WTC11 (cell line): ENCODE data around the gene ASB2. TPM values are rescaled to one million over a fixed set of nuclear protein-coding genes. Genes with fewer than 3 reads are reported as not detected.

Experiments
- ATAC-seq: fragments of 200-7000 bp; cut with Tn5 transposase; 2 replicates; pipeline ENCODE4 v1.10.0; 2021; ENCODE audit warnings: mild to moderate bottlenecking, moderate library complexity
- CTCF ChIA-PET: fragments of 300-600 bp; sonication (Branson Sonifier 250); formaldehyde crosslinking; loops from one replicate; lab custom pipeline; 2021; ENCODE audit warnings: antibody characterized with exemption; lab: Charles Lee
- POLR2A ChIA-PET: fragments of 350-600 bp; sonication (Branson Sonifier 250); formaldehyde crosslinking; loops from one replicate; lab custom pipeline; 2021; ENCODE audit warnings: antibody characterized with exemption; lab: Charles Lee
- DNase-seq: peaks from one replicate; pipeline ENCODE4 v3.0.0; 2021; ENCODE audit warnings: low spot score
- H3K27ac Mint-ChIP-seq: 2 replicates; pipeline ENCODE4 v1.8.0; 2021; ENCODE audit warnings: mixed read lengths
- H3K27me3 Mint-ChIP-seq: 2 replicates; pipeline ENCODE4 v1.8.0; 2021; ENCODE audit warnings: low read depth, mild to moderate bottlenecking, moderate library complexity, mixed read lengths
- H3K36me3 Mint-ChIP-seq: 2 replicates; pipeline ENCODE4 v1.8.0; 2021; ENCODE audit warnings: mixed read lengths
- H3K4me1 Mint-ChIP-seq: 2 replicates; pipeline ENCODE4 v1.8.0; 2022; ENCODE audit warnings: mixed read lengths
- H3K4me3 Mint-ChIP-seq: 2 replicates; pipeline ENCODE4 v1.8.0; 2021; ENCODE audit warnings: mild to moderate bottlenecking, moderate library complexity, mixed read lengths
- H3K9me3 Mint-ChIP-seq: 2 replicates; pipeline ENCODE4 v1.8.0; 2021; ENCODE audit warnings: mixed read lengths
- CTCF ChIP-seq: fragments of 200-600 bp; IDR thresholded peaks from 2 replicates; pipeline ENCODE4 v1.8.0; 2022; ENCODE audit warnings: antibody characterized with exemption
- ERG ChIP-seq: fragments of 250-450 bp; sonication (Bioruptor Pico); IDR thresholded peaks from 2 replicates; pipeline ENCODE4 v1.8.0; 2021; ENCODE audit warnings: mild to moderate bottlenecking
- GRHL2 ChIP-seq: fragments of 250-450 bp; sonication (Bioruptor Pico); IDR thresholded peaks from 2 replicates; pipeline ENCODE4 v1.8.0; 2022; ENCODE audit warnings: mild to moderate bottlenecking, moderate library complexity; ENCODE audit not compliant: insufficient replicate concordance, severe bottlenecking
- JAZF1 ChIP-seq: fragments of 250-450 bp; sonication (Bioruptor Pico); IDR thresholded peaks from 2 replicates; pipeline ENCODE4 v1.9.0; 2021; ENCODE audit warnings: moderate library complexity, mild to moderate bottlenecking, inconsistent platforms
- JUN ChIP-seq: sonication (generic); formaldehyde crosslinking; IDR thresholded peaks from 2 replicates; pipeline ENCODE4 v1.8.0; 2023; ENCODE audit warnings: mild to moderate bottlenecking, missing genetic modification reagents
- KAT7 ChIP-seq: sonication (generic); formaldehyde crosslinking; IDR thresholded peaks from 2 replicates; pipeline ENCODE4 v1.8.1; 2023; ENCODE audit warnings: missing genetic modification reagents, mild to moderate bottlenecking, borderline replicate concordance
- MYBL2 ChIP-seq: sonication (generic); formaldehyde crosslinking; IDR thresholded peaks from 2 replicates; pipeline ENCODE4 v1.8.1; 2023; ENCODE audit warnings: mild to moderate bottlenecking, moderate library complexity, missing genetic modification reagents
- NR3C1 ChIP-seq: sonication (generic); formaldehyde crosslinking; conservative IDR thresholded peaks from 2 replicates; pipeline ENCODE4 v1.8.1; 2023; ENCODE audit warnings: low read depth, mild to moderate bottlenecking, missing genetic modification reagents
- OVOL2 ChIP-seq: fragments of 250-450 bp; sonication (Bioruptor Pico); IDR thresholded peaks from 2 replicates; pipeline ENCODE4 v1.9.0; 2021; ENCODE audit warnings: mild to moderate bottlenecking, borderline replicate concordance
- SMAD4 ChIP-seq: sonication (generic); formaldehyde crosslinking; IDR thresholded peaks from 2 replicates; pipeline ENCODE4 v1.8.0; 2022; ENCODE audit warnings: mild to moderate bottlenecking, missing genetic modification reagents
- TCF7 ChIP-seq: sonication (generic); formaldehyde crosslinking; IDR thresholded peaks from 2 replicates; pipeline ENCODE4 v1.8.0; 2022; ENCODE audit warnings: mild to moderate bottlenecking, low read depth, missing genetic modification reagents, moderate library complexity
- TEAD1 ChIP-seq: sonication (generic); formaldehyde crosslinking; IDR thresholded peaks from 2 replicates; pipeline ENCODE4 v1.8.0; 2022; ENCODE audit warnings: mild to moderate bottlenecking, missing genetic modification reagents
- ZMAT4 ChIP-seq: fragments of 250-450 bp; sonication (Bioruptor Pico); IDR thresholded peaks from 2 replicates; pipeline ENCODE4 v1.9.0; 2021; ENCODE audit warnings: mild to moderate bottlenecking
- total RNA-seq: library from RNA; stranded (reverse); gene quantifications from 3 replicates; pipeline ENCODE4 v1.2.3, GENCODE V29; 2021
- TF ChIP-seq, protein P1 (sequence below): sonication (generic); formaldehyde crosslinking; IDR thresholded peaks from 2 replicates; pipeline ENCODE4 v1.8.1; 2022; ENCODE audit warnings: low read depth, missing genetic modification reagents, borderline replicate concordance
- TF ChIP-seq, protein P2 (sequence below): sonication (generic); formaldehyde crosslinking; conservative IDR thresholded peaks from 2 replicates; pipeline ENCODE4 v1.8.1; 2022; ENCODE audit warnings: mild to moderate bottlenecking, missing genetic modification reagents

ASB2 gene
- total RNA-seq, 1 experiment from 2014 or later, result 0.37 TPM

DNA sequence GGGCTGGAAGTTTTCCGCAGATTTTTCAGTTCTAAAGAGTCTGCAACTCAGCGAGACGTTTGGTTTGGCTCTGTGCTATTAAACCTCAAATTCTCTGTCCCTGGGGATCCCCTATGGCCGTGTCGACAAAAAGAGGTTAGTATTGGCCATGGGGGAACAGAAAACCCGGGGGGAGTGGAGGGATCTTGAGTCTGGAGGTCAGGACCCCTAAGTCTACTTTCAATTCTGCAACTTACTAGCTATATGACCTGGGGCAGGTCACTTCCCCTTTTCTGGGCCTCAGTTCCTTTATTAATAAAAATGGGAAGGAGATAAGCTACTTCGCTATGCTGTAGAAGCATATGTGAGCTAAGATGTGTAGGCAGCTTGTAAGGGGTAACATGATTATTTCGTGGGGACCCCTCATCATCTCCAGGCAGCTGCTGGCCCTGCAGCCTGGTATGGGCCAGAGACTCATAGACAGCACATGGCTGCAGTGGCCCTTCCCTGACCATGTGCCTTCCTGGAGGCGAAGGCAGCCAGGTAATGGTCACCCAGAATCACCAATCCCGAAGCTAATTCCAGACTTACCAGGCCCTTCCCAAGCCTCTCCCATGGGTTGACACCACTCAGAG is 8.6 kb downstream of the ASB2 start:
- Mint-ChIP-seq H3K27me3 (no peaks in the 10 kb centered on the region), H3K36me3 (no peaks in the 10 kb centered on the region), H3K4me1 (no peaks in the 10 kb centered on the region), H3K27ac (no peak overlapping the region), H3K9me3 (no peaks in the 10 kb centered on the region), H3K4me3 (no peak overlapping the region)
- CTCF ChIA-PET, result interaction anchor here (0.9 to 2.3 kb wide), 2 partner anchors 14 to 28 kb away, joined by 3 to 18 read pairs; no protein-coding TSS in a partner anchor
- POLR2A ChIA-PET, result no interaction called here
- TF ChIP-seq TEAD1 (CRISPR knock-in tag), result no peak
- no peak for TF ChIP-seq TCF7
- no peak for TF ChIP-seq GRHL2
- TF ChIP-seq JUN, result no peak
- ATAC-seq, result no peak
- no peak for DNase-seq

- ATAC-seq, result no peak
- H3K36me3 Mint-ChIP-seq, result no peaks in the 10 kb centered on the region
- DNase-seq, result no peak
- no peaks in the 10 kb centered on the region for H3K9me3 Mint-ChIP-seq
- no peak for TF ChIP-seq JAZF1 (CRISPR knock-in tag)
- no peak for TF ChIP-seq CTCF
- no peak for TF ChIP-seq ERG (CRISPR knock-in tag)
- no peak for TF ChIP-seq OVOL2 (CRISPR knock-in tag)
- TF ChIP-seq, protein P1, sequence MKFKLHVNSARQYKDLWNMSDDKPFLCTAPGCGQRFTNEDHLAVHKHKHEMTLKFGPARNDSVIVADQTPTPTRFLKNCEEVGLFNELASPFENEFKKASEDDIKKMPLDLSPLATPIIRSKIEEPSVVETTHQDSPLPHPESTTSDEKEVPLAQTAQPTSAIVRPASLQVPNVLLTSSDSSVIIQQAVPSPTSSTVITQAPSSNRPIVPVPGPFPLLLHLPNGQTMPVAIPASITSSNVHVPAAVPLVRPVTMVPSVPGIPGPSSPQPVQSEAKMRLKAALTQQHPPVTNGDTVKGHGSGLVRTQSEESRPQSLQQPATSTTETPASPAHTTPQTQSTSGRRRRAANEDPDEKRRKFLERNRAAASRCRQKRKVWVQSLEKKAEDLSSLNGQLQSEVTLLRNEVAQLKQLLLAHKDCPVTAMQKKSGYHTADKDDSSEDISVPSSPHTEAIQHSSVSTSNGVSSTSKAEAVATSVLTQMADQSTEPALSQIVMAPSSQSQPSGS (CRISPR knock-in tag), result no peak
- TF ChIP-seq, protein P2, sequence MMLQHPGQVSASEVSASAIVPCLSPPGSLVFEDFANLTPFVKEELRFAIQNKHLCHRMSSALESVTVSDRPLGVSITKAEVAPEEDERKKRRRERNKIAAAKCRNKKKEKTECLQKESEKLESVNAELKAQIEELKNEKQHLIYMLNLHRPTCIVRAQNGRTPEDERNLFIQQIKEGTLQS, result no peak
- no peak for TF ChIP-seq ZMAT4
- no peak for TF ChIP-seq TEAD1 (CRISPR knock-in tag)
- no peaks in the 10 kb centered on the region for H3K4me1 Mint-ChIP-seq
- ChIA-PET POLR2A (no interaction called here), CTCF (no interaction called here)
- H3K27me3 Mint-ChIP-seq, result no peaks in the 10 kb centered on the region
- H3K27ac Mint-ChIP-seq, result no peak overlapping the region
- H3K4me3 Mint-ChIP-seq, result no peak overlapping the region
These were observed 10.4 kb downstream of the ASB2 start for GRCh38 chr14:93965946-93966474.

- ChIA-PET CTCF (interaction anchor here (3.1 kb wide), 1 partner anchor 25 kb away, joined by 18 read pairs; no protein-coding TSS in a partner anchor), POLR2A (no interaction called here)
These were observed 11.0 kb downstream of the ASB2 start for GRCh38 chr14:93965287-93965821.

More at GRCh38 chr14:93965287-93965821, 11.0 kb downstream of the ASB2 start:
- H3K27ac Mint-ChIP-seq, result no peak overlapping the region
- H3K9me3 Mint-ChIP-seq, result no peaks in the 10 kb centered on the region
- ATAC-seq (no peak), DNase-seq (no peak)
- no peak overlapping the region for H3K4me3 Mint-ChIP-seq
- TF ChIP-seq ERG (CRISPR knock-in tag) (no peak), OVOL2 (CRISPR knock-in tag) (no peak), JUN (no peak), SMAD4 (CRISPR knock-in tag) (no peak), ZMAT4 (no peak), KAT7 (CRISPR knock-in tag) (no peak), MYBL2 (CRISPR knock-in tag) (no peak), NR3C1 (CRISPR knock-in tag) (no peak)
- TF ChIP-seq, protein P1 (CRISPR knock-in tag), result no peak
- H3K27me3 Mint-ChIP-seq, result no peaks in the 10 kb centered on the region
- no peaks in the 10 kb centered on the region for H3K36me3 Mint-ChIP-seq
- H3K4me1 Mint-ChIP-seq, result no peaks in the 10 kb centered on the region
